ENCODE measurements around the gene SCN4A. TPM values are rescaled to one million over a fixed set of nuclear protein-coding genes. Genes with fewer than 3 reads are reported as not detected.
"Not testable (repeated sequence)": the region's sequence is repeated elsewhere in the genome, so short reads cannot be mapped to it uniquely, and the experiment has no call there.

SCN4A gene
- total RNA-seq, 4 donors from 2014 or later = 0.80 to 1.5 (median 0.81) TPM

GRCh38 chr17:63916566-63917185 is 56.0 kb downstream of the SCN4A start:
- no peak for DNase-seq (ENCODE audit: low spot score in 2 of 2)

GRCh38 chr17:63915753-63916152 is 57.0 kb downstream of the SCN4A start:
- intact Hi-C loops (cut with DNase I; ENCODE audit: low total_unique reads) = loop anchor here (10.0 kb wide), 3 partner anchors 109 to 369 kb away; partner anchors contain the start of genes ERN1 and ICAM2
- 75 to 83% methylated on average over 10 of the region's 10 CpGs for WGBS, 2 donors
- DNase-seq (ENCODE audit: low spot score in 2 of 2) = not testable (repeated sequence)

More at GRCh38 chr17:63916566-63917185, 56.0 kb downstream of the SCN4A start:
- intact Hi-C loops (cut with DNase I; ENCODE audit: low total_unique reads) = loop anchor here (10.0 kb wide), 3 partner anchors 108 to 368 kb away; partner anchors contain the start of genes ERN1 and ICAM2
- 78 to 86% methylated on average over 11 to 12 of the region's 12 CpGs for WGBS, 2 donors
- no peak overlapping the region for H3K4me3 ChIP-seq (ENCODE audit: low read depth, poor library complexity, severe bottlenecking)
- TF ChIP-seq CTCF (IDR thresholded peaks at IDR 0.05) (no peak), POLR2A (IDR thresholded peaks at IDR 0.05) (no peak)

GRCh38 chr17:63914471-63914870 is 58.2 kb downstream of the SCN4A start:
- DNase-seq (ENCODE audit: low spot score in 2 of 2) = no peak
- 93% methylated on average over 7 of the region's 7 CpGs for WGBS, 2 donors
- TF ChIP-seq POLR2A (IDR thresholded peaks at IDR 0.05) (no peak), CTCF (IDR thresholded peaks at IDR 0.05) (no peak)
- no peak overlapping the region for H3K4me3 ChIP-seq (ENCODE audit: low read depth, poor library complexity, severe bottlenecking)
- intact Hi-C loops (cut with DNase I; ENCODE audit: low total_unique reads) = loop anchor here (10.0 kb wide), 3 partner anchors 110 to 370 kb away; partner anchors contain the start of genes ERN1 and ICAM2

More at GRCh38 chr17:63915753-63916152, 57.0 kb downstream of the SCN4A start:
- H3K4me3 ChIP-seq (ENCODE audit: low read depth, poor library complexity, severe bottlenecking) = not testable (repeated sequence)

- intact Hi-C loops (cut with DNase I; ENCODE audit: low total_unique reads) = loop anchor here (10.0 kb wide), 3 partner anchors 113 to 373 kb away; partner anchors contain the start of genes ERN1 and ICAM2
- 38 to 43% methylated on average over 8 of the region's 8 CpGs for WGBS, 2 donors
- no peak for DNase-seq (ENCODE audit: low spot score in 2 of 2)
- no peak overlapping the region for H3K4me3 ChIP-seq (ENCODE audit: low read depth, poor library complexity, severe bottlenecking)
- TF ChIP-seq POLR2A (IDR thresholded peaks at IDR 0.05) (no peak), CTCF (IDR thresholded peaks at IDR 0.05) (no peak)
Measured at GRCh38 chr17:63911657-63912100, 61.0 kb downstream of the SCN4A start.

GRCh38 chr17:63911041-63911635 is 61.6 kb downstream of the SCN4A start, which contains the start of gene CSHL1:
Gene CSHL1 (minus strand): TSS chr17:63911258. CDS start chr17:63911196, 62 bp downstream.
- 69 to 73% methylated on average over 15 of the region's 15 CpGs for WGBS, 2 donors
- intact Hi-C loops (cut with DNase I; ENCODE audit: low total_unique reads) = loop anchor here (10.0 kb wide), 3 partner anchors 114 to 374 kb away; partner anchors contain the start of genes ERN1 and ICAM2
- no peak for DNase-seq (ENCODE audit: low spot score in 2 of 2)
- no peak for TF ChIP-seq POLR2A (IDR thresholded peaks at IDR 0.05)
- no peak for TF ChIP-seq CTCF (IDR thresholded peaks at IDR 0.05)
- H3K4me3 ChIP-seq (ENCODE audit: low read depth, poor library complexity, severe bottlenecking) = no peak within 1 kb of the TSS

GRCh38 chr17:63910096-63910495 is 62.6 kb downstream of the SCN4A start:
- TF ChIP-seq CTCF (IDR thresholded peaks at IDR 0.05) (no peak), POLR2A (IDR thresholded peaks at IDR 0.05) (no peak)
- H3K4me3 ChIP-seq (ENCODE audit: low read depth, poor library complexity, severe bottlenecking) = no peak overlapping the region
- WGBS, 2 donors = 80 to 88% methylated on average over 14 of the region's 14 CpGs
- intact Hi-C loops (cut with DNase I; ENCODE audit: low total_unique reads) = loop anchor here (10.0 kb wide), 3 partner anchors 115 to 375 kb away; partner anchors contain the start of genes ERN1 and ICAM2
- DNase-seq (ENCODE audit: low spot score in 2 of 2) = no peak

- H3K4me3 ChIP-seq (ENCODE audit: low read depth, poor library complexity, severe bottlenecking); intact Hi-C loops (cut with DNase I; ENCODE audit: low total_unique reads); DNase-seq (ENCODE audit: low spot score in 2 of 2): not testable (repeated sequence)
- WGBS, 2 donors = 93 to 94% methylated on average over 10 of the region's 10 CpGs
Measured at GRCh38 chr17:63909586-63909985, 63.1 kb downstream of the SCN4A start.

- H3K4me3 ChIP-seq (ENCODE audit: low read depth, poor library complexity, severe bottlenecking); DNase-seq (ENCODE audit: low spot score in 2 of 2); intact Hi-C loops (cut with DNase I; ENCODE audit: low total_unique reads): not testable (repeated sequence)
- 48 to 53% methylated on average over 12 of the region's 12 CpGs for WGBS, 2 donors
Measured at GRCh38 chr17:63907161-63907778, 65.4 kb downstream of the SCN4A start.
